HCT116 (cell line): Measurements from ENCODE around the gene RPS14. TPM values are rescaled to one million over a fixed set of nuclear protein-coding genes. Genes with fewer than 3 reads are reported as not detected.

Experiments
- ATAC-seq: fragments of 200-7000 bp; cut with Tn5 transposase; 2 replicates; pipeline ENCODE4 v1.9.1; 2020; ENCODE audit warnings: mild to moderate bottlenecking, moderate library complexity
- BruUV-seq: library from RNA; stranded (reverse); fragments of 400-500 nt; replicated peaks from 2 replicates; lab custom pipeline; 2021; lab: Mats Ljungman, UMichigan
- CTCF ChIA-PET: fragments of 300-600 bp; sonication (Branson Sonifier 250); formaldehyde crosslinking; loops from one replicate; lab custom pipeline; 2021; ENCODE audit warnings: antibody characterized with exemption; lab: Charles Lee
- POLR2A ChIA-PET: fragments of 300-600, 350-600 bp; sonication (Branson Sonifier 250); formaldehyde crosslinking; loops from one replicate; lab custom pipeline; 2021; ENCODE audit warnings: antibody characterized with exemption; lab: Charles Lee
- RAD21 ChIA-PET, 2 experiments: fragments of 300-600 bp; sonication (Branson Sonifier 250); formaldehyde crosslinking; loops; one replicate each; lab custom pipeline; 2023; ENCODE audit warnings: low total read pairs in 2 of 2; ENCODE audit not compliant: uncharacterized antibody in 2 of 2, unreplicated experiment in 2 of 2, low non-redundant PET in 1 of 2; lab: Charles Lee
- DNase-seq: peaks from one replicate; pipeline ENCODE4 v3.0.0-alpha.2; 2010; ENCODE audit warnings: low read depth, low spot score
- H2AFZ ChIP-seq: fragments of 200-600 bp; shearing (Covaris generic), sonication (generic); 2 replicates; pipeline ENCODE4 v1.6.1; 2017; ENCODE audit warnings: low read depth, mixed run types, mixed read lengths, antibody characterized with exemption, low read length; ENCODE audit not compliant: poor library complexity, severe bottlenecking
- H3K27ac ChIP-seq: 2 replicates; pipeline ENCODE4 v1.5.1; 2012; ENCODE audit warnings: low read depth, low read length
- H3K27me3 ChIP-seq: fragments of 200-600 bp; sonication (generic); 2 replicates; pipeline ENCODE4 v1.6.1; 2016; ENCODE audit warnings: mixed run types, low read length, mixed read lengths; ENCODE audit not compliant: insufficient read depth
- H3K36me3 ChIP-seq, 2 experiments: fragments of 200-500 bp in 1 of 2; fragments of 200-600 bp in 1 of 2; sonication (Bioruptor generic) in 1 of 2; sonication (generic) in 1 of 2; 2 replicates each; pipeline versions ENCODE4 v1.5.1 to v1.6.1; 2014 to 2016; ENCODE audit warnings: low read length in 2 of 2, inconsistent platforms in 1 of 2, mixed read lengths in 1 of 2, mixed run types in 1 of 2; ENCODE audit not compliant: insufficient read depth in 2 of 2, control insufficient read depth in 1 of 2
- H3K4me1 ChIP-seq, 2 experiments: fragments of 200-600 bp in 1 of 2; sonication (generic) in 1 of 2; 2 replicates each; pipeline versions ENCODE4 v1.5.1 to v1.6.1; 2012 to 2017; ENCODE audit warnings: low read length in 2 of 2, inconsistent platforms in 1 of 2, mild to moderate bottlenecking in 1 of 2, mixed read lengths in 1 of 2, mixed run types in 1 of 2, moderate library complexity in 1 of 2; ENCODE audit not compliant: insufficient read depth in 2 of 2, control insufficient read depth in 1 of 2
- H3K4me2 ChIP-seq: fragments of 200-600 bp; sonication (generic); 2 replicates; pipeline ENCODE4 v1.6.1; 2017; ENCODE audit warnings: mixed run types, low read length, mixed read lengths
- H3K4me3 ChIP-seq, 2 experiments: fragments of 200-600 bp in 1 of 2; sonication (generic) in 1 of 2; replicated peaks in 1 of 2; 2 replicates each; pipeline ENCODE4 v1.5.1; 2011 to 2016; ENCODE audit warnings: low read length in 2 of 2, control low read depth in 1 of 2, low read depth in 1 of 2, mild to moderate bottlenecking in 1 of 2, mixed read lengths in 1 of 2, mixed run types in 1 of 2
- H3K79me2 ChIP-seq: fragments of 200-600 bp; sonication (generic); 2 replicates; pipeline ENCODE4 v1.6.1; 2017; ENCODE audit warnings: mild to moderate bottlenecking, mixed run types, low read length, moderate library complexity, mixed read lengths; ENCODE audit not compliant: insufficient read depth
- H3K9ac ChIP-seq: fragments of 200-600 bp; sonication (generic); 2 replicates; pipeline ENCODE4 v1.6.1; 2016; ENCODE audit warnings: low read length, mixed read lengths
- H3K9me2 ChIP-seq: fragments of 200-600 bp; sonication (generic), shearing (Covaris generic); 2 replicates; pipeline ENCODE4 v1.6.1; 2017; ENCODE audit warnings: mixed run types, mild to moderate bottlenecking, moderate library complexity; ENCODE audit not compliant: insufficient read depth
- H3K9me3 ChIP-seq, 2 experiments: fragments of 200-500 bp in 1 of 2; fragments of 200-600 bp in 1 of 2; sonication (Bioruptor generic) in 1 of 2; sonication (generic) in 1 of 2; 2 replicates each; pipeline ENCODE4 v1.6.1; 2014 to 2017; ENCODE audit warnings: low read length in 2 of 2, mixed read lengths in 2 of 2, inconsistent platforms in 1 of 2, low read depth in 1 of 2, mild to moderate bottlenecking in 1 of 2, mixed run types in 1 of 2, moderate library complexity in 1 of 2; ENCODE audit not compliant: control insufficient read depth in 1 of 2, insufficient read depth in 1 of 2
- H4K20me1 ChIP-seq: fragments of 200-600 bp; sonication (generic), shearing (Covaris generic); 2 replicates; pipeline ENCODE4 v1.6.1; 2017; ENCODE audit warnings: mixed run types, mild to moderate bottlenecking, moderate library complexity; ENCODE audit not compliant: insufficient read depth
- CEBPB ChIP-seq: IDR thresholded peaks from 2 replicates; pipeline ENCODE4 v1.6.1; 2012; ENCODE audit warnings: low read depth
- EGR1 ChIP-seq: IDR thresholded peaks from 2 replicates; pipeline ENCODE4 v1.6.1; 2012; ENCODE audit warnings: low read depth
- EZH2 ChIP-seq: fragments of 200-600 bp; sonication (generic); IDR thresholded peaks from 2 replicates; pipeline ENCODE4 v1.6.1; 2017; ENCODE audit warnings: antibody characterized with exemption, mixed run types
- EZH2phosphoT487 ChIP-seq: fragments of 200-600 bp; IDR thresholded peaks from 2 replicates; pipeline ENCODE4 v1.6.1; 2018; ENCODE audit warnings: antibody characterized with exemption, borderline replicate concordance
- FOSL1 ChIP-seq: IDR thresholded peaks from 2 replicates; pipeline ENCODE4 v1.6.1; 2012; ENCODE audit warnings: low read depth
- JUND ChIP-seq: IDR thresholded peaks from 2 replicates; pipeline ENCODE4 v1.6.1; 2012
- MAX ChIP-seq: IDR thresholded peaks from 2 replicates; pipeline ENCODE4 v1.6.1; 2012
- POLR2AphosphoS5 ChIP-seq: IDR thresholded peaks from 2 replicates; pipeline ENCODE4 v1.6.1; 2011; ENCODE audit warnings: mild to moderate bottlenecking, low read depth, low read length, moderate library complexity
- RAD21 ChIP-seq: IDR thresholded peaks from 2 replicates; pipeline ENCODE4 v1.6.1; 2012; ENCODE audit warnings: low read depth, mild to moderate bottlenecking
- REST ChIP-seq: IDR thresholded peaks from 2 replicates; pipeline ENCODE4 v1.6.1; 2012; ENCODE audit warnings: low read depth
- SP1 ChIP-seq: IDR thresholded peaks from 2 replicates; pipeline ENCODE4 v1.6.1; 2012; ENCODE audit warnings: low read depth
- TCF7L2 ChIP-seq: IDR thresholded peaks from 2 replicates; pipeline ENCODE4 v1.7.0; 2011; ENCODE audit warnings: borderline replicate concordance, inconsistent platforms; ENCODE audit not compliant: insufficient read depth, insufficient read length; ENCODE audit errors: extremely low read depth
- ZBTB33 ChIP-seq: IDR thresholded peaks from 2 replicates; pipeline ENCODE4 v1.6.1; 2011; ENCODE audit warnings: mild to moderate bottlenecking, low read length, moderate library complexity; ENCODE audit not compliant: insufficient replicate concordance; ENCODE audit errors: extremely low read depth
- ZNF274 ChIP-seq: fragments of 200-500 bp; sonication (Bioruptor generic); IDR thresholded peaks from 2 replicates; pipeline ENCODE4 v1.6.1; 2014; ENCODE audit warnings: mild to moderate bottlenecking, low read depth, low read length, inconsistent platforms
- intact Hi-C: fragments of 100-400 bp; cut with micrococcal nuclease; formaldehyde crosslinking; loops from 2 replicates; pipeline ENCODE4 v1.10.0; 2022
- total RNA-seq: library from RNA; stranded (reverse); gene quantifications from one replicate; pipeline ENCODE4 v1.2.1, GENCODE V29; 2021; ENCODE audit not compliant: unreplicated experiment
- TF ChIP-seq, protein P1 (sequence below): IDR thresholded peaks from 2 replicates; pipeline ENCODE4 v1.6.1; 2012

RPS14 gene
- total RNA-seq, 1 experiment from 2014 or later, result 2,557 TPM

DNA sequence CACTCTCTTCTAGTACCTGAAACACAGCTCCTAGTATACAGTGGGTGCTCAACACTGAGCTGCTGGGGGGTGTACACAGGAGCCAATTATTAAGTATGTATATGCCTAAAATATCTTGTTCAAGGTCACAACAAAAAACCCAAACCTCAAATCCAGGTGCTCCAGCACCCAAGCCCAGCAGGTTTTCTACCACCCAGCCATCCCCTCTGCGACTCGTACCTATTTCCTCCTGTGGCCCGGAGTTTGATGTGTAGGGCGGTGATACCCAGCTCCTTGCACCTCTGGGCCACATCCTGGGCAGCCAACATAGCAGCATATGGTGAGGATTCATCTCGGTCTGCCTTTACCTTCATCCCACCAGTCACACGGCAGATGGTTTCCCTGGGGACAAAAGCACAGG is 3.0 kb downstream of the RPS14 start:
- Histone ChIP-seq H3K9ac (0 out of 2 replicates have a peak overlapping the region, but pooled peaks have one; percentile 97), H3K36me3 (peaks cover 36 to 60% of the 10 kb centered on the region in 2 experiments), H2AFZ (no peak overlapping the region), H3K27me3 (no peaks in the 10 kb centered on the region), H3K4me3 (no peak overlapping the region), H3K79me2 (peaks cover 51% of the 10 kb centered on the region), H3K4me1 (peaks cover 3 to 34% of the 10 kb centered on the region in 2 experiments; a peak in 3 of 4 replicates), H3K4me2 (no peak overlapping the region), H3K27ac (no peak overlapping the region), H3K9me2 (no peaks in the 10 kb centered on the region), H4K20me1 (peaks cover 26% of the 10 kb centered on the region; the same call in 1 of the 2 replicates), H3K9me3 (no peaks in the 10 kb centered on the region)
- ChIA-PET RAD21 (no interaction called here), POLR2A (no interaction called here), CTCF (no interaction called here)
- intact Hi-C loops, result no loop called here
- ATAC-seq (no peak), DNase-seq (no peak)
- TF ChIP-seq MAX (no peak), EGR1 (no peak), POLR2AphosphoS5 (no peak), EZH2phosphoT487 (no peak), TCF7L2 (no peak), ZBTB33 (no peak), ZNF274 (no peak), REST (no peak), EZH2 (no peak), CEBPB (no peak), RAD21 (no peak), FOSL1 (no peak), JUND (no peak), SP1 (no peak)
- TF ChIP-seq, protein P1, sequence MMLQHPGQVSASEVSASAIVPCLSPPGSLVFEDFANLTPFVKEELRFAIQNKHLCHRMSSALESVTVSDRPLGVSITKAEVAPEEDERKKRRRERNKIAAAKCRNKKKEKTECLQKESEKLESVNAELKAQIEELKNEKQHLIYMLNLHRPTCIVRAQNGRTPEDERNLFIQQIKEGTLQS, result no peak
- BruUV-seq, result no TSS peak
